Measurements from ENCODE around the gene GALNT18. TPM values are rescaled to one million over a fixed set of nuclear protein-coding genes. Genes with fewer than 3 reads are reported as not detected.

GALNT18 gene
- total and polyA plus RNA-seq, 9 donors, result 3.0 to 13.2 (median 7.7) TPM

DNA sequence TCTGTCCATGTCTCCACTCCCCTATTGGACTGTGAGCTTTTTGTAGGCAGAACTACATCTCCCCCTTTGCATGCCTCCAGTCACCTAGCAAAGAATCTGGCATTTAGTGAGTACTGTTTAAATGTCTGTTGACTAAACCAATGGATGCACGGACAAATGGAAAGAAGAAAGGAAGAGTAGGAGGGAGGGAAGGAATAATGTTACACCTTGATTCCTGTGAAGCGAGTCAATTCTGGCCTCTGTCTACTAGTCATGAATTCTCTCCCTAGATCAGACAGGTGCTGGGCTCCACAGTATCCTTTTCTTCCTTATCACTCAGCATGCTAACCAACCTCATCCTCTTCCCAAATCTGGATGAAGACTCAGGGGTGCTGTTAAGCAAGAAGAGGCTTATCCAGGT, 33.6 kb downstream of the GALNT18 start:
- DNase-seq, result no peak
- H3K36me3 ChIP-seq, result no peaks in the 10 kb centered on the region
- no peaks in the 10 kb centered on the region for H3K27me3 ChIP-seq
- H3K4me3 ChIP-seq, result no peak overlapping the region
- TF ChIP-seq EP300 (IDR thresholded peaks at IDR 0.05), result no peak
- no peak overlapping the region for H3K27ac ChIP-seq
- intact Hi-C loops (cut with DNase I), result no loop called here
- H3K9me3 ChIP-seq, result no peaks in the 10 kb centered on the region
- WGBS, 3 donors, result 88 to 97% (median 93%) methylated on average over 2 of the region's 2 CpGs
- no peaks in the 10 kb centered on the region for H3K4me1 ChIP-seq (ENCODE audit: insufficient read depth)

DNA sequence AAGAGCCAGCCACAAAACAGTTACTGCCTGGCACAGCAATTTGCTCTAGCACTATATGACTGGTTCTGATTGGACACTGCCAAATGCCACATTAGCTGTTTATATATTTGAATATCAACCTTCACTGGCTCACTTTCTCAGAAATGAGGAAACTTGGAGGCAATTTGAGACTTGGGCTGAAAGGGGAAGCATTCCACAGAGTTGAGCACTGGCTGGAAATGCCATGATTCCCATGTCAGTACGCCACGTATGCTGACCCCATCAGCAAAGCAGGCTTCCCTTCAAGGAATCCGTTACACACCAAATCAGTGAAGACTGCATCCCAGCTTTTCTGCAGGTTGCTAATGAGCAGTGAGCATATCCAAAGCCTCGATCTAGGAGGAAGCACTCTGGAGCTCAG, 34.7 kb downstream of the GALNT18 start:
- Histone ChIP-seq H3K27ac (no peak overlapping the region), H3K36me3 (no peaks in the 10 kb centered on the region), H3K4me1 (ENCODE audit: insufficient read depth) (no peaks in the 10 kb centered on the region), H3K9me3 (no peaks in the 10 kb centered on the region), H3K27me3 (no peaks in the 10 kb centered on the region), H3K4me3 (no peak overlapping the region)
- intact Hi-C loops (cut with DNase I), result no loop called here
- no peak for TF ChIP-seq POLR2A (IDR thresholded peaks at IDR 0.05)
- TF ChIP-seq, protein P1, sequence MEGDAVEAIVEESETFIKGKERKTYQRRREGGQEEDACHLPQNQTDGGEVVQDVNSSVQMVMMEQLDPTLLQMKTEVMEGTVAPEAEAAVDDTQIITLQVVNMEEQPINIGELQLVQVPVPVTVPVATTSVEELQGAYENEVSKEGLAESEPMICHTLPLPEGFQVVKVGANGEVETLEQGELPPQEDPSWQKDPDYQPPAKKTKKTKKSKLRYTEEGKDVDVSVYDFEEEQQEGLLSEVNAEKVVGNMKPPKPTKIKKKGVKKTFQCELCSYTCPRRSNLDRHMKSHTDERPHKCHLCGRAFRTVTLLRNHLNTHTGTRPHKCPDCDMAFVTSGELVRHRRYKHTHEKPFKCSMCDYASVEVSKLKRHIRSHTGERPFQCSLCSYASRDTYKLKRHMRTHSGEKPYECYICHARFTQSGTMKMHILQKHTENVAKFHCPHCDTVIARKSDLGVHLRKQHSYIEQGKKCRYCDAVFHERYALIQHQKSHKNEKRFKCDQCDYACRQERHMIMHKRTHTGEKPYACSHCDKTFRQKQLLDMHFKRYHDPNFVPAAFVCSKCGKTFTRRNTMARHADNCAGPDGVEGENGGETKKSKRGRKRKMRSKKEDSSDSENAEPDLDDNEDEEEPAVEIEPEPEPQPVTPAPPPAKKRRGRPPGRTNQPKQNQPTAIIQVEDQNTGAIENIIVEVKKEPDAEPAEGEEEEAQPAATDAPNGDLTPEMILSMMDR (IDR thresholded peaks at IDR 0.05), result no peak
- TF ChIP-seq EP300 (IDR thresholded peaks at IDR 0.05), result no peak
- DNase-seq, result no peak
- 84 to 94% (median 90%) methylated on average over 4 of the region's 4 CpGs for WGBS, 3 donors

DNA sequence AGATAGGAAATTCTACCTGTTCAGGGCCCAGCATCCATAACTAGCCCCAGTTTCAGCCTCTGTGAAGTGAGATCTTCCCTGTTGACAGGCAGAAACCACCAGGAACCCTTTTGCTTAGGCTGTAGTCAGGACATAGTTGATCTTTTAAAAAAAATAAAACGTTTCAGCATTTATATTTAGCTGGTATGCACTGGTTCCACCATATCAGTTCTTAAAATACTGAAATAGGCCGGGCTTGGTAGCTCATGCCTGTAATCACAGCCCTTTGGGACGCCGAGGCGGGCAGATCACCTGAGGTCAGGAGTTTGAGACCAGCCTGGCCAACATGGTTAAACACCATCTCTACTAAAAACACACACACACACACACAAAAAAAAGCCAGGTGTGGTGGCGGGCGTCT, 35.3 kb downstream of the GALNT18 start:
- intact Hi-C loops (cut with DNase I), result no loop called here

DNA sequence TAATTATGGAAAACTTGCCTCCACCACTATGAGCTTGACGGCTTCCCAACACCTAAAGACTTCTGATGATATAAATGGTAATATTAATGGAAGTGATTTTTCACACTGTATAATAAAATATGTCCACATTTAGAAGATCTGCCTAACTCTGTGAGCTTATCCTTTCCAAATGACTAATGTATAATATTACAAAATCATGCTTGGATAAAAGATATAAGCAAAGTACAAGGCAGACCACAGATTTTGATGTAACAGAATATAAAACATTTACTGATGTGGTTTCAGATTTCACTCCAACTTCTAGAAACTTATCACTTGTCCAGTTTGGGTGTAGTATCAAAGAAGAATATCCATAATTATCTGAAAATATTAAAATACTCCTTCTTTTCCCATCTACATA, 36.9 kb downstream of the GALNT18 start:
- no peaks in the 10 kb centered on the region for H3K4me1 ChIP-seq (ENCODE audit: insufficient read depth)
- H3K9me3 ChIP-seq, result no peaks in the 10 kb centered on the region
- H3K36me3 ChIP-seq, result no peaks in the 10 kb centered on the region
- 80 to 91% (median 81%) methylated on average over 1 of the region's 1 CpG for WGBS, 3 donors
- H3K27ac ChIP-seq, result no peak overlapping the region
- TF ChIP-seq, protein P1 (IDR thresholded peaks at IDR 0.05), result no peak
- TF ChIP-seq EP300 (IDR thresholded peaks at IDR 0.05), result no peak
- no peak for TF ChIP-seq POLR2A (IDR thresholded peaks at IDR 0.05)
- intact Hi-C loops (cut with DNase I), result no loop called here
- no peak for DNase-seq
- H3K27me3 ChIP-seq, result no peaks in the 10 kb centered on the region
- no peak overlapping the region for H3K4me3 ChIP-seq

More for the DNA sequence above, 35.3 kb downstream of the GALNT18 start:
- H3K4me3 ChIP-seq, result no peak overlapping the region
- H3K27ac ChIP-seq, result no peak overlapping the region
- H3K36me3 ChIP-seq, result no peaks in the 10 kb centered on the region
- WGBS, 3 donors, result 88 to 92% (median 91%) methylated on average over 7 of the region's 7 CpGs
- H3K4me1 ChIP-seq (ENCODE audit: insufficient read depth), result no peaks in the 10 kb centered on the region
- DNase-seq, result no peak
- no peaks in the 10 kb centered on the region for H3K27me3 ChIP-seq
- TF ChIP-seq, protein P1 (IDR thresholded peaks at IDR 0.05), result no peak
- TF ChIP-seq POLR2A (IDR thresholded peaks at IDR 0.05) (no peak), EP300 (IDR thresholded peaks at IDR 0.05) (no peak)
- H3K9me3 ChIP-seq, result no peaks in the 10 kb centered on the region

DNA sequence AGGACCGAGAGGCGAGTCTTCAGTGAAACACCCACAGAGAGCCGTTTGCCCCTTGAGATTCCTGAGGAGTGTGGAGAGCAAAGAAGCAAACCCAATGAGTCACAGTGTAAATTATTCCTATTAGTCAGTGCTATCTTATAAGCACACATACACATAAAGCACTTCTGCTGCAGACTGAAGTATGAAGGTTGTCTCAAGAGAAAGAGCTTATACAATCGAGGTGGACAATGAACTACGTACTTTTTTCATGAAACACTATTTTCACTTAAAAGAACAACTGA, 37.3 kb downstream of the GALNT18 start:
- no peaks in the 10 kb centered on the region for H3K9me3 ChIP-seq
- H3K4me1 ChIP-seq (ENCODE audit: insufficient read depth), result no peaks in the 10 kb centered on the region
- DNase-seq, result no peak
- no peaks in the 10 kb centered on the region for H3K27me3 ChIP-seq
- no peaks in the 10 kb centered on the region for H3K36me3 ChIP-seq
- intact Hi-C loops (cut with DNase I), result no loop called here
- no peak overlapping the region for H3K4me3 ChIP-seq
- WGBS, 3 donors, result 50 to 64% (median 63%) methylated on average over 5 of the region's 5 CpGs
- TF ChIP-seq EP300 (IDR thresholded peaks at IDR 0.05), result no peak
- no peak for TF ChIP-seq POLR2A (IDR thresholded peaks at IDR 0.05)
- TF ChIP-seq, protein P1 (IDR thresholded peaks at IDR 0.05), result no peak
- H3K27ac ChIP-seq, result no peak overlapping the region

All from ovary (tissue), 9 donors.